ENCODE measurements around the gene DCBLD1. TPM values are rescaled to one million over a fixed set of nuclear protein-coding genes. Genes with fewer than 3 reads are reported as not detected.

DCBLD1 gene
- total and polyA plus RNA-seq, 9 of the 15 experiments (the other 6 are each of a cell fraction or from before 2014, with no cell fraction given), result 0.80 to 8.5 (median 6.8) TPM

DNA sequence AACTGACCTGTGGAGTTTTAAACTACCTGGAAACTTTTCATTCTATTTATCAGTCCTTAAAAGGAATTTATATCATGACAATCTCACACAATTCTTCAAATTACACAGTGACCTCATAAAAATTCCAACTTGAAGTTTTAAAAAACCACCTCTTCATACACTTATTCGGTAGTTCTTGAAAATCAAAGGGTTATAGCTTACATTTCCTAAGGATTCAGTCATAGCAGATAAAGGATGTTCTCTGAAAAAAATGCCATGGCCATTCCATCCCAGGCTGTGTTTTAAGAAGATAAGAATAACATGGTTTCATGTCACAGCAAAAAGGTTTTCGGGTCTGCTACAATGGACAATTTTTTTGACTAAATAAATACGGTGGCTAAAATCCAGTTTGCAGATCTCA is 78.7 kb downstream of the DCBLD1 start (continued):
- TF ChIP-seq ATF1 (CRISPR knock-in tag; IDR thresholded peaks at IDR 0.05) (no peak), ATF1 (tag; IDR thresholded peaks at IDR 0.05) (no peak), ARID1B (IDR thresholded peaks at IDR 0.05) (peak; percentile 76), ZNF384 (IDR thresholded peaks at IDR 0.05; ENCODE audit: low read depth, low read length) (peak; percentile 63; the same call in 1 of the 2 replicates), SMARCE1 (IDR thresholded peaks at IDR 0.05) (0 out of 2 replicates have a peak, but pooled peaks have one; percentile 20), CBFB (CRISPR knock-in tag; IDR thresholded peaks at IDR 0.05) (no peak), HNRNPLL (IDR thresholded peaks at IDR 0.05; ENCODE audit: low read depth, low read length, poor library complexity, severe bottlenecking) (no peak), SAP30 (IDR thresholded peaks at IDR 0.05; ENCODE audit: borderline replicate concordance, insufficient read depth, low read depth, low read length, poor library complexity, severe bottlenecking) (no peak), DACH1 (IDR thresholded peaks at IDR 0.05; ENCODE audit: partially characterized antibody) (no peak), SMARCA4 (IDR thresholded peaks at IDR 0.05) (peak; percentile 48), GTF2E2 (tag; IDR thresholded peaks at IDR 0.05) (0 out of 2 replicates have a peak, but pooled peaks have one; percentile 21), CBFA2T3 (IDR thresholded peaks at IDR 0.05) (peak; percentile 66), TCF3 (CRISPR knock-in tag; IDR thresholded peaks at IDR 0.05) (peak; percentile 70), ZNF232 (CRISPR knock-in tag; IDR thresholded peaks at IDR 0.05) (no peak), SNIP1 (IDR thresholded peaks at IDR 0.05; ENCODE audit: low read depth) (no peak)

- Histone ChIP-seq H3K4me3 (no peak overlapping the region), H3K36me3 (ENCODE audit: control insufficient read depth, insufficient read depth, low read length) (peaks cover 78% of the 10 kb centered on the region), H3K27me3 (ENCODE audit: control insufficient read depth in 2 of 2, insufficient read depth in 2 of 2, low read length in 2 of 2) (no peaks in the 10 kb centered on the region), H3K9me1 (ENCODE audit: control insufficient read depth, insufficient read depth, low read length) (no peaks in the 10 kb centered on the region), H3K4me1 (replicated peaks in 1 of 2; ENCODE audit: control insufficient read depth in 2 of 2, insufficient read depth in 2 of 2, low read length in 2 of 2) (peaks cover 0 to 14% of the 10 kb centered on the region in 2 experiments; a peak in 2 of 5 replicates), H3K4me2 (ENCODE audit: insufficient read depth, low read length) (0 out of 2 replicates have a peak overlapping the region, but pooled peaks have one; percentile 14), H3K9me3 (replicated peaks; ENCODE audit: control insufficient read depth, insufficient read depth, low read depth, low read length) (no peaks in the 10 kb centered on the region), H3K79me2 (ENCODE audit: control insufficient read depth, insufficient read depth, low read length) (no peaks in the 10 kb centered on the region), H4K20me1 (replicated peaks; ENCODE audit: control insufficient read depth, insufficient read depth, low read length) (no peaks in the 10 kb centered on the region), H3K27ac (ENCODE audit: extremely low read depth, low read depth, low read length) (no peak overlapping the region), H3K9ac (ENCODE audit: insufficient read depth in 1 of 2, low read depth in 2 of 2, low read length in 2 of 2) (no peak overlapping the region), H2AFZ (ENCODE audit: low read depth, low read length) (no peak overlapping the region)
- POLR2A ChIA-PET, result interaction anchor here (1.0 kb wide), 1 partner anchor 24 kb away, joined by 3 read pairs; no protein-coding TSS in a partner anchor
- ATAC-seq (no peak), DNase-seq (ENCODE audit: extremely low read depth in 1 of 4, low spot score in 3 of 4) (peak in 1 of 4 experiments; percentile 5), FAIRE-seq (no peak)
- 71% methylated on average over 1 of the region's 1 CpG for WGBS (ENCODE audit: insufficient coverage, low coverage, missing lambda C conversion rate)
- in situ Hi-C loops (cut with MboI), result no loop called here
- CTCF ChIA-PET (ENCODE audit: low intra/inter-chr PET ratio), result interaction anchor here (0.6 kb wide), 1 partner anchor 110 kb away, joined by 3 read pairs; no protein-coding TSS in a partner anchor
- no TSS peak for BruUV-seq (replicated peaks)
- intact Hi-C loops (cut with micrococcal nuclease), result no loop called here
- TF ChIP-seq, protein P1, sequence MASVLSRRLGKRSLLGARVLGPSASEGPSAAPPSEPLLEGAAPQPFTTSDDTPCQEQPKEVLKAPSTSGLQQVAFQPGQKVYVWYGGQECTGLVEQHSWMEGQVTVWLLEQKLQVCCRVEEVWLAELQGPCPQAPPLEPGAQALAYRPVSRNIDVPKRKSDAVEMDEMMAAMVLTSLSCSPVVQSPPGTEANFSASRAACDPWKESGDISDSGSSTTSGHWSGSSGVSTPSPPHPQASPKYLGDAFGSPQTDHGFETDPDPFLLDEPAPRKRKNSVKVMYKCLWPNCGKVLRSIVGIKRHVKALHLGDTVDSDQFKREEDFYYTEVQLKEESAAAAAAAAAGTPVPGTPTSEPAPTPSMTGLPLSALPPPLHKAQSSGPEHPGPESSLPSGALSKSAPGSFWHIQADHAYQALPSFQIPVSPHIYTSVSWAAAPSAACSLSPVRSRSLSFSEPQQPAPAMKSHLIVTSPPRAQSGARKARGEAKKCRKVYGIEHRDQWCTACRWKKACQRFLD (CRISPR knock-in tag; IDR thresholded peaks at IDR 0.05), result no peak
- TF ChIP-seq, protein P2, sequence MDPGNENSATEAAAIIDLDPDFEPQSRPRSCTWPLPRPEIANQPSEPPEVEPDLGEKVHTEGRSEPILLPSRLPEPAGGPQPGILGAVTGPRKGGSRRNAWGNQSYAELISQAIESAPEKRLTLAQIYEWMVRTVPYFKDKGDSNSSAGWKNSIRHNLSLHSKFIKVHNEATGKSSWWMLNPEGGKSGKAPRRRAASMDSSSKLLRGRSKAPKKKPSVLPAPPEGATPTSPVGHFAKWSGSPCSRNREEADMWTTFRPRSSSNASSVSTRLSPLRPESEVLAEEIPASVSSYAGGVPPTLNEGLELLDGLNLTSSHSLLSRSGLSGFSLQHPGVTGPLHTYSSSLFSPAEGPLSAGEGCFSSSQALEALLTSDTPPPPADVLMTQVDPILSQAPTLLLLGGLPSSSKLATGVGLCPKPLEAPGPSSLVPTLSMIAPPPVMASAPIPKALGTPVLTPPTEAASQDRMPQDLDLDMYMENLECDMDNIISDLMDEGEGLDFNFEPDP (CRISPR knock-in tag; IDR thresholded peaks at IDR 0.05), result no peak
- TF ChIP-seq PHF21A (IDR thresholded peaks at IDR 0.05; ENCODE audit: borderline replicate concordance, low read depth) (no peak), THRA (IDR thresholded peaks at IDR 0.05) (no peak), SNIP1 (IDR thresholded peaks at IDR 0.05; ENCODE audit: low read depth) (no peak), ZNF586 (CRISPR knock-in tag; conservative IDR thresholded peaks at IDR 0.05) (no peak), BRF1 (IDR thresholded peaks at IDR 0.05; ENCODE audit: borderline replicate concordance, extremely low read depth, insufficient read length) (no peak)
Measured at GRCh38 chr6:117564681-117565080, 82.2 kb downstream of the DCBLD1 start.
